ENCODE measurements around the gene UNC5A. TPM values are rescaled to one million over a fixed set of nuclear protein-coding genes. Genes with fewer than 3 reads are reported as not detected.

Gene UNC5A
- total and polyA plus RNA-seq, 12 donors: 0.01 to 0.35 (median 0.08) TPM; not detected in 7

DNA sequence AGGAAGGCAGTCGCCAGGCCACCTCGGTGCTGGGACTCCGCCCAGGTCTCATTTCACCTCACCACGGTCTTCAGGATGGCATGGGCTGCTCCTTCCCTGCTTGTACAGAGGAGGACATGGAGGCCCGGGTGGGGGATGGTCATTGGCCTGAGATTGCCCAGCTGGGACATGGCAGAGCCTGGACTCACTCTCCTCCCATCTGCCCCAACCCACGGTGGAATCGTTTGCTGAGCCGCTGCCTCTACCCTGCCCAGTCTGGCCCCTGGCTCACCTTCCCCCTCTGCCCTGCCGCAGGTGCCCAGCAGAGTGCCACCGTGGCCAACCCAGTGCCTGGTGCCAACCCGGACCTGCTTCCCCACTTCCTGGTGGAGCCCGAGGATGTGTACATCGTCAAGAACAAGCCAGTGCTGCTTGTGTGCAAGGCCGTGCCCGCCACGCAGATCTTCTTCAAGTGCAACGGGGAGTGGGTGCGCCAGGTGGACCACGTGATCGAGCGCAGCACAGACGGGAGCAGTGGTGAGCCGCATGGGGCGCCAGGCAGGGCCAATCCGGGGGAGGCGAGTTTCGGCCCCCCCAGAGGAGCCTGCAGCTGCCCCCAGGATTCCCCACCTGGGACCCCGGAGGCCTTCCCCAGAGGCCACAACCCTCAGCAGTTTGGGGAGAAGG is 52.1 kb downstream of the UNC5A start:
- peaks cover 0 to 74% (median 62%) of the 10 kb centered on the region in 7 donors for H3K27me3 ChIP-seq
- intact Hi-C loops (cut with DNase I): no loop called here
- DNase-seq (no peak), ATAC-seq (no peak)
- H3K36me3 ChIP-seq: no peaks in the 10 kb centered on the region
- H3K4me1 ChIP-seq: no peaks in the 10 kb centered on the region
- TF ChIP-seq, protein P1, sequence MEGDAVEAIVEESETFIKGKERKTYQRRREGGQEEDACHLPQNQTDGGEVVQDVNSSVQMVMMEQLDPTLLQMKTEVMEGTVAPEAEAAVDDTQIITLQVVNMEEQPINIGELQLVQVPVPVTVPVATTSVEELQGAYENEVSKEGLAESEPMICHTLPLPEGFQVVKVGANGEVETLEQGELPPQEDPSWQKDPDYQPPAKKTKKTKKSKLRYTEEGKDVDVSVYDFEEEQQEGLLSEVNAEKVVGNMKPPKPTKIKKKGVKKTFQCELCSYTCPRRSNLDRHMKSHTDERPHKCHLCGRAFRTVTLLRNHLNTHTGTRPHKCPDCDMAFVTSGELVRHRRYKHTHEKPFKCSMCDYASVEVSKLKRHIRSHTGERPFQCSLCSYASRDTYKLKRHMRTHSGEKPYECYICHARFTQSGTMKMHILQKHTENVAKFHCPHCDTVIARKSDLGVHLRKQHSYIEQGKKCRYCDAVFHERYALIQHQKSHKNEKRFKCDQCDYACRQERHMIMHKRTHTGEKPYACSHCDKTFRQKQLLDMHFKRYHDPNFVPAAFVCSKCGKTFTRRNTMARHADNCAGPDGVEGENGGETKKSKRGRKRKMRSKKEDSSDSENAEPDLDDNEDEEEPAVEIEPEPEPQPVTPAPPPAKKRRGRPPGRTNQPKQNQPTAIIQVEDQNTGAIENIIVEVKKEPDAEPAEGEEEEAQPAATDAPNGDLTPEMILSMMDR (IDR thresholded peaks at IDR 0.05): no peak
- no peak overlapping the region for H3K4me3 ChIP-seq
- no peaks in the 10 kb centered on the region for H3K9me3 ChIP-seq
- WGBS, 2 donors: 64 to 70% methylated on average over 27 to 28 of the region's 28 CpGs
- H3K27ac ChIP-seq: no peak overlapping the region

DNA sequence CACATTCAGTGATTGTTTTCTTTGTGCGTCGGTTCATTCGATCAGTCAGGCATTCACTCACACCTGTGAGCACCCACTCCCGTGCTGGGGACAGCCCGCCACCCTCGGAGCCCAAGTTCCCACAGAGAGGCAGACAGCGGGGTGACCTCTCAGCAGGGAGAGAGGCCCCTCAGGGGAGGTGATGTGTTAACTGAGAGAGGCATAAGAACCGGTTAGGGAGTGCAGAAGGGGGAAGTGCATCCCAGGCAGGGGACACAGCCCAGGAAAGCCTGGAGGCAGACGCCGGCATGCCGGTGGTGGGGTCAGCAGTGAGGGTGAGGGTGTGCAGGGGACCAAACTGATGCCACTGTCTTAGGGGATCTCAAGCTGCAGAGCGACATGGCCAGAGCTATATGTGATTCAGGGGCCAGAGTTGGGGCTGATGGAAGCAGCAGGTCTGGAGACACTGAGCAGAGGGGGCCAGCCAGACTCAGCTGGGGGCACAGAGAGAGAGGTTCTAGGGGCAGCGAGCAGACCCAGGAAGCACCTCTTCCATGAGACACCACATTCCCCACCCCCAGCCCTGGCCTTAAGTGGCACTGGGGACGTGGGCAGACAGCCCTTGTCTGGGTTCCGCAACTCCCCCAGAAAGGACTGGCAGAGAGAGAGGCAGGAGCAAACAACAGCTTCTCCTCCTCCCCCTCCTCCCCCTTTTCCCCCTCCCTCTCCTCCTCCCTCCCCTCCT is 52.8 kb downstream of the UNC5A start:
- Histone ChIP-seq H3K4me3 (no peak overlapping the region), H3K9me3 (no peaks in the 10 kb centered on the region), H3K27ac (no peak overlapping the region), H3K27me3 (peaks cover 0 to 82% (median 69%) of the 10 kb centered on the region in 7 donors), H3K36me3 (no peaks in the 10 kb centered on the region), H3K4me1 (no peaks in the 10 kb centered on the region)
- ATAC-seq (no peak), DNase-seq (no peak)
- intact Hi-C loops (cut with DNase I): no loop called here
- TF ChIP-seq, protein P1 (IDR thresholded peaks at IDR 0.05): no peak
- 16 to 22% methylated on average over 15 of the region's 15 CpGs for WGBS, 2 donors

DNA sequence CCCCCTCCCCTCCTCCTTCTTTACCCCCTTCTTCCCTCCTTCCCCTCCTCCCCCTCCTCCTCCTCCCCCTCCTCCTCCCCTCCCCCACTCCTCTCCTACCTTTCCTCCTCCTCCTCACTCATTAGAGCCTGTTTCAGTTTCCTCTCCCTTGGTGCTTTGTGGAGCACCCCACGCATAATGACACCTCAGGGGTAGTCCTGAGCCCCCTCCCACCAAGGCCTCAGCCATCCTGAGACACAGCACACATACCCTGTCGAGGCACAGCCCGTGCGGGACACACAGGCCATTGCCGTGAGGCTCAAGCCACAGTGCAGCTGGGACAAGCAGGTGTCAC is 53.4 kb downstream of the UNC5A start:
- no peak for ATAC-seq
- no peak for DNase-seq
- intact Hi-C loops (cut with DNase I): no loop called here
- 38 to 51% methylated on average over 5 of the region's 5 CpGs for WGBS, 2 donors
- H3K27me3 ChIP-seq: peaks cover 0 to 87% (median 75%) of the 10 kb centered on the region in 7 donors
- no peak overlapping the region for H3K27ac ChIP-seq
- H3K36me3 ChIP-seq: no peaks in the 10 kb centered on the region
- H3K4me1 ChIP-seq: no peaks in the 10 kb centered on the region
- H3K9me3 ChIP-seq: no peaks in the 10 kb centered on the region
- TF ChIP-seq, protein P1 (IDR thresholded peaks at IDR 0.05): no peak
- no peak overlapping the region for H3K4me3 ChIP-seq

DNA sequence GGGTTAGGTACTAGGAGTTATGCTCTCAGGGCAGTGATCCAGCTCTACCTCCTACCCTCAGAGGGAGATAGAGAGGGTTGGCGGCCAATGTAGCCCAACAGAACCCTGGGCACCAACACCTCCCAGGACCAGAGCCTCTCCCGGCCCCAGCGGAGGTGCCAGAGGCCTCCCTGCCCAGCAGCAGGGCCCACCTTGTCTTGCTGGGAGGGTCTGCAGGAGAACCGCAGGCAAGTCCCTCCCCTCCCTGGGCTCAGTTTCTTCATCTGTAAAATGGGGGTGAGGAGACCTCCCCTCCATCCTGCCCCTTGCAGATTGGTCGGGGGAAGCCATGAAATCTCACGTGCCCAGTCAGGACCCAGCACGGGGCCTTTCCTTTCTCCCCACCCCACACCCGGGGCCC is 54.4 kb downstream of the UNC5A start:
- Histone ChIP-seq H3K27me3 (peaks cover 0 to 96% (median 85%) of the 10 kb centered on the region in 7 donors), H3K9me3 (no peaks in the 10 kb centered on the region), H3K4me1 (no peaks in the 10 kb centered on the region), H3K36me3 (no peaks in the 10 kb centered on the region), H3K4me3 (no peak overlapping the region), H3K27ac (no peak overlapping the region)
- intact Hi-C loops (cut with DNase I): no loop called here
- ATAC-seq: no peak
- no peak for DNase-seq
- TF ChIP-seq, protein P1 (IDR thresholded peaks at IDR 0.05): no peak
- WGBS, 2 donors: 82 to 88% methylated on average over 8 of the region's 8 CpGs
